SIG-M5 (cell line): ENCODE data around the gene PINLYP.
"Not testable (repeated sequence)": the region's sequence is repeated elsewhere in the genome, so short reads cannot be mapped to it uniquely, and the experiment has no call there.

Source experiments
- DNase-seq: peaks from one replicate; lab custom pipeline; 2025; lab: John Stamatoyannopoulos, UW

Gene PINLYP

GRCh38 chr19:43582495-43582894 is 6.9 kb downstream of the PINLYP start:
- no peak for DNase-seq

- no peak for DNase-seq
Measured at GRCh38 chr19:43584484-43584883, 8.9 kb downstream of the PINLYP start.

GRCh38 chr19:43586346-43586745 is 10.7 kb downstream of the PINLYP start:
- DNase-seq: no peak

GRCh38 chr19:43587029-43587428 is 11.4 kb downstream of the PINLYP start:
- DNase-seq: not testable (repeated sequence)

DNA sequence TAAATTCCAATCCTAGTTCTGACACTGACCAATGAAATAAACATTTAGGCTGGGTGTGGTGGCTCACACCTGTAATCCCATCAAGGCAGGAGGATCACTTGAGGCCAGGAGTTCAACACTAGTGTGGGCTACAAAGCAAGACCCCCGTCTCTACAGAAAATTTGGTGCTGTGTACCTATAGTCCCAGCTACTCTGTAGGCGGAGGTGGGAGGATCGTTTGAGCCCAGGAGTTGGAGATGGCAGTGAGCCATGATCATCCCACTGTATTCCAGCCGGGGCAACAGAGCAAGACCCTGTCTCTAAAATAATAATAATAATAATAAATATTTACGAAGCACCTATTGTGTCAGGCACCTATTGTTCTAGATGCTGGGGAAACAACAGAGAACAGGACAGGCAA is 13.7 kb downstream of the PINLYP start:
- no peak for DNase-seq

DNA sequence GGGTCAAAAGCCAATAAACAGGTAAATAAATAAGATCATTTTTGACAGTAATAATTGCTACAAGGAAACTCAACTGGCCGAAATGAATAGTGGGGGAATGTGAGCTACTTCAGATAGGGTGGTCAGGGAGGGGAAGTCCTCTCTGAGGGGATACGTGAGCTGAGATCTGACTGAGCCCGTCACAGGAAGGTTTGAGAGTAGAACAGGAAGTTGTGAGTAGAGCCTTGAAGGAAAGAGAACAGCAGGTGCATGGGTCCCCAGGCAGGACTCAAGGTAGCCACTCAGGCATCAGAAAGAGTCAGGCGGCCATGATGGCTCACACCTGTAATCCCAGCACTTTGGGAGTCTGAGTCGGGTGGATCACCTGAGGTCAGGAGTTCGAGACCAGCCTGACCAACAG is 14.1 kb downstream of the PINLYP start:
- no peak for DNase-seq

DNA sequence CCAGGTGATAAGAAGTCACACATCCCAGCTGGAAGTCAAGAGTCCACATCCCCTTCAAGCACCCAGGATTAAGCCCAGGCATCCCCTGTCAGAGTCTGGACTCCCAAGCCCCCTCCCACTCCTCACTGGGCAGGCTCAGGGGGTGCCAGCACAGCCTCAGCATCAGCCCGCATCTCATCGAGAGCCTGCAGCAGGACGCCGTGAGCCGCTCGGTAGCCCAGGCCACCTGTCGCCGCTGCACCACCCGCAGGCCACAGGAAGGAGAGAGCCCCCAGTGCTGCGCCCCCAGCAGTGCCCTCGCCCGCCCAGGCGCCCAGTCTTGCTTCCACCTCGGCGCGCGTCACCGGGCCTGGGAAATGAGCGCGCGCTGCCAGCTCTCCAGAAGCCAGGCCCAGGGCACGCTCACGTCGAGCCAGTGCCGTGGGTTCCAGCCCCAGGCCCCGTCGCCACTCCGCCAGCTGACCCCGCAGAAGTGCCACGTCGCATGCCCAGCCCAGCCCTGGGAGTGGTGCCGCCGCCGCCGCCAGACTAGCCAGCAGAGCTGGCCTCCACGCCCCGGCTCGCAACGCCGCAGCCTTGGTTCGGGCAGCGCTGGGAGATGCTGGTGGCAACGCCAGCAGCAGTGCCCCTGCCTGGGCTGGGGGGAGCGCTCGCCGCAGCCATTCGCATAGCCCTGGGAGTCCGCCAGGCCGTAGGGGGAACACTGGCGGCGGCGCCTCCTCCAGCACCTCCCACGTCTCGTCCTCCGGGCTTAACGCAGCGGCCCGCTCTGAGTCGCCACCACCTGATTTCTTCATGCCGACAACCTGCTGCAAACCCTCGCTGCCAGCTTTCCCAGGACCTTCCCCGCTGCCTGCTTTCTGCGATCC is 16.5 kb downstream of the PINLYP start:
- no peak for DNase-seq

DNA sequence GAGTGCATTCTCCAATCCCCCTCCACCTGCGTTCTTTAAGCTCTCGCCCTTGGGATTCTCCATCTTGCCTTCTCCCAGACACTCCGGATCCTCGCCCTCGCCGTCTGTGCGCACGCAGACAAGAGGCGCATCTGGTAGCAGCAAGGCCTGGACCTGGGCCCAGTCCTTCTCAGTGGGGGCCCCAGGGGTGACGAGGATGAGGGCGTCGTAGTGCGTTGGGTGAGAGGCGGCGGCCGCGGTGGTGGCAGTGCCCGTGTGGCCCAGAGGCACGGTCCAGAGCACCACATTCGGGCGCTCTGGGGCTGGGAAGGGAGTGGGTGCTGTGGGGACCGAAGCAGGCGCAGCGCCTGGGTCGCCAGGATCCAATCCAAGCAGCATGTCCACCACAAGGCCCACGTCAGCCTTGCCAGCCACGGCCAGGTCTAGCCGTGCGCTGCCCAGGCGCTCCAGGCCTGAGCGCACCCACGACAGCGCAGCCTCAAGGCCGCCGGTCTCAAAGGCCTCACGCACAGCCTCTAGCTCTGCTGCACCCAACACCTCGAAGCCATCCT is 17.3 kb downstream of the PINLYP start:
- DNase-seq: no peak

- DNase-seq: no peak
Measured at GRCh38 chr19:43594081-43594697, 18.6 kb downstream of the PINLYP start.

DNA sequence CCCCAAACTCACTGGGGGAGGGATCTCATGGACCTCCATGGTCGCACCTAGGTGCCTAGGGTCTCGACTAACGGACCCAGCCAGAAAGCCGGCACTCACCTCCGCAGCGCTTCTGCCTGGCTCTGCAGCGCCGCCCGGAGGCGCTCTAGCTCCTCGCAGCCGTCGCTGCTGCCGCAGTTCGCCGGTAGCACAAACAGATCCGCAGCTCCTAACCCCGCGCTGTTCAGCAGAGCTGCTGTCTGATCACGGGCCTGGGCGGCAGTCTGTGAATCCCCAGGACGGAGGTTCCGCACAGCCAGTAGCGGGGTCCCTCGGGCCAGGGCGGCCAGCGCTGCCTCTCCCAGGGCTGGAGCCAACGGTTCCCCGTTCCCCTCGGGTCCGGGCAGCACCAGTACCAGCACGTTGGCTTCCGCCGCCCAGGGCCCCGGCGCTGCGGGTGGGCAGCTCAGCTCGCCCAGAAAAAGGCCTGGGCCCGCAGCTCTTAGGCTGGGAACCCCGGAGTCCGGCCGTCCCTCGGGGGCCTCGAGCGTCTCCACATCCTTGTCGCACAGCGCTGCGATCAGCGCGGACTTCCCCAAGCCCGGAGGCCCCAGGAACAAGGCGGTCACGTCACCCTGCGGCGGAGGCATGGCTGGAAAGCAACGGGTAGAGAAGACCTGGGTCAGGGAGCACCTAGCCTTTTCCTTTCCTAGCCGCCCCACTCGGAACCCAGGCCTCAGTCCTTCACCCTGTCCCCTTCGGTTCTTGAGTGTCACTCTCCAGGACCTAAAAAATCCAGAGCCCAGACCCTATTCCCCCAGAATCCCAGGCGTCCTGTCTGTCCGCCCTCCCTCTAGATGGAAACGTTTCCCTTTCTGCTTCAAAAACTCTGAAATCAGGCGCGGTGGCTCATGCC is 19.4 kb downstream of the PINLYP start:
- DNase-seq: no peak

DNA sequence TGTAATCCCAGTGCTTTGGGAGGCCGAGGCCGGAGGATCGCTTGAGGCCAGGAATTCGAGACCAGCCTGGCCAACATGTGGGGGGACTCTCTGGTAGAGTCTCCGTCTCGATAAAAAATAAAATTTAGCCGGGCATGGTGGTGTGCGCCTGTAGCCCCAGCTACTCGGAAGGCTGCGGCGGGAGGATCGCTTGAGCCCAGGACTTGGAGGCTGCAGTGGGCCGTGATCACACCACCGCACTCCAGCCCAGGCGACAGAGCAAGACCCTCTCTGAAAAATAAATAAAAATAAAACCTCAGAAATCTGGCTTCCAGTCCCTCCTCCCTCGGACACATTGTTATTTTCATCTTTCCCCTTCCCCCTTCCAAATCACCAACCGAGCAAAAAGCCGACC is 20.0 kb downstream of the PINLYP start:
- DNase-seq: no peak

DNA sequence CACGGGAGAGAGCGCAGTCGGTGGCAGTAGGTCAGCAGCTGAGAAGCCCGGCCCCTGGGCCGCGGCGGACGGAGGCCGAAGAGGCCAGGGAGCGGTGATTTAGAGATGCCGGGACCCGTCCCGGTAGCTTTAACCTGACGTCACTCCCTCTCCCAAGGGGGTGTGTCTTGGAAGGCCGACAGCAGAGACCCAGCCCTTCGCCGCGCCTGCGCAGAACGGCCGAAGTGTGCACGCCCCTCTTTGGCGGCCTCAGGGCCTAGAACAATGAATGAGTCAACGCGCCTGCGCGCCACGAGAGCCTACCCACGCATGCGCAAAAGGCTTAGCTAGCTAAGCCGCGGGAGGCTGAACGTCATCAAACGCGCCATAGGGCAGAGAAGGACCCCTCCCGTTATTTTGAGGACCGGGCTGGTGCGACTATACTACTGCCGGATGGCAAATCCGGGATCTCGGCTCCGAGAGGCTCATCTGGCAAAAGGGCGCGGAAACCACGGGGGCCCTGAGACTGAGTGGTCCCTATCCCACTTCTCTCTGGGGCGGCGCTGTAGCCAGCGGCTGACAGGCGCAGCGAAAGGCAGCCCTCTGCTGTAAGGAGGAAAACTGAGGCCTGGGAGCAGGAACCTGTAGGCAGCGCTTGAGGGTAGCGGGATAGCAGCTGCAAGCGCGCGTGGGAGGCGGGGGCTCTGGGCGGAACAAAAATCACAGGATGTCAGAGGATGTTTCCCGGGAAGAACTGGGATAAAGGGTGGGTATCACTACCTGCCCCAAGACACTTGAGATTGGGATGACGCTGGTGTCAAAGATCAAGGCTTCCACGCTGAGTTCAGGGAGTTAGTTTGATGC is 20.6 kb downstream of the PINLYP start, which contains the start of the genes IRGQ and ZNF576:
Gene IRGQ, minus strand, starts transcription at position 136 of the 843 bp plus-strand sequence. CDS start 796 bp downstream, outside the sequence.
Gene ZNF576, plus strand, starts transcription at position 597 of the 843 bp plus-strand sequence. CDS start 514 bp downstream, outside the sequence.
- DNase-seq: peak; percentile 78

GRCh38 chr19:43596842-43597461 is 21.4 kb downstream of the PINLYP start:
- DNase-seq: no peak

DNA sequence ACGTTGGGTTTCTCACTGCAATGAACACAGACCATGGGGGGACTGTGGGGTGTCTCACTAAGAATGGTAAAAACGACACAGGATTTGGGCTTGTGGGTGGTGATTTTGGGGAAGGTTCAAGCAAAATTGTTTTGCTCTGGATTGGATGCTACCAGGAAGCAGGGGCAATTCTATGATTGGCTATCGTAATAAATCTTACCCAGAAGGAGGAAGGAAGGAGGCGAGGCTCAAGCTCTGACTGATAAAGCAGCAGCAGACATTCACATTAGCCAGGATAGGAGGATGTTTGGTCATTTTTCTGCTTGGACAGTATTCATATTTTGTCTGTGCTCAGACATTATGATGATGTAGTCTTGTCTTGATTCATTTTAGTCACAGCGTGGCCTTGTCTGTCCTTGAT is 22.3 kb downstream of the PINLYP start:
- no peak for DNase-seq

- DNase-seq: no peak
Measured at GRCh38 chr19:43598445-43599240, 23.0 kb downstream of the PINLYP start.

GRCh38 chr19:43599635-43600295 is 24.2 kb downstream of the PINLYP start:
- no peak for DNase-seq

GRCh38 chr19:43600326-43600725 is 24.7 kb downstream of the PINLYP start:
- not testable (repeated sequence) for DNase-seq

DNA sequence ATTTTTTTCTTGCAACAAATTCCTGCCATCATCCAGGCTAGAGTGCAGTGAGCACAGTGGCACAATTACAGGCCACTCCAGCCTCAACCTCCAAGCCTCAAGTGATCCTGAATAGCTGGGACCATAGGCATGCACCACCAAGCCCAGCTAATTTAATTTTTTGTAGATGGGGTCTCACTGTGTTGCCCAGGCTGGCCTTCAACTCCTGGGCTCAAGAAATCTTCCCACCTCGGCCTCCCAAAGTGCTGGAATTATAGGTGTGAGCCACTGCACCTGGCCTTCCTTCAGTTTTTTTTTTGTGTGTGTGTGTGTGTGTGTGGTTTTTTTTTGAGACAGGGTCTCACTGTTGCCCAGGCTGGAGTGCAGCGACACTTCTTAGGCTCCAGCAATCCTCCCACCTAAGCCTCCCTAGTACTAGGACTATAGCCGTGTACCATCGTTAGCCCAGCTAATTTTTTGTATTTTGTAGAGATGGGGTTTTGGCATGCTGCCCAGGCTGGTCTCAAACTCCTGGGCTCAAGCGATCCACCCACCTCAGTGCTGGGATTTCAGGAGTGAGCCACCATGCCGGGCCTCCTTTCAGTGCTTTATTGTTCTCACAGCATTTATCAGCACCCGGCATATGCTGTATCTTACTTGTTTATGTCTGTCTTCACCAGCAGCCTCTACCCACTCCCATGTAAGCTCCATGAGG is 30.4 kb downstream of the PINLYP start:
- DNase-seq: no peak
